IMR-90 (cell line): Measurements from ENCODE around the gene SIGLEC9. TPM values are rescaled to one million over a fixed set of nuclear protein-coding genes. Genes with fewer than 3 reads are reported as not detected.

Source experiments
- ATAC-seq: fragments of 200-7000 bp; cut with Tn5 transposase; 2 replicates; pipeline ENCODE4 v1.9.1; 2020; ENCODE audit warnings: low read depth, mild to moderate bottlenecking, moderate library complexity
- BruUV-seq: library from RNA; stranded (reverse); fragments of 400-500 nt; replicated peaks from 2 replicates; lab custom pipeline; 2021; lab: Mats Ljungman, UMichigan
- CTCF ChIA-PET: fragments of 300-600 bp; formaldehyde crosslinking; extraction: SDS; loops from one replicate; lab custom pipeline; 2021; ENCODE audit warnings: antibody characterized with exemption; lab: Yijun Ruan, JAX
- POLR2A ChIA-PET: fragments of 300-600 bp; sonication (Branson Sonifier 250); formaldehyde crosslinking; loops from one replicate; lab custom pipeline; 2022; ENCODE audit warnings: antibody characterized with exemption; ENCODE audit not compliant: unreplicated experiment; lab: Charles Lee
- DNase-seq: peaks from one replicate; pipeline ENCODE4 v3.0.0; 2013
- H2AFZ ChIP-seq: replicated peaks from 2 replicates; pipeline ENCODE3; 2013; ENCODE audit warnings: low read length, mild to moderate bottlenecking; ENCODE audit not compliant: poor library complexity
- H2AK5ac ChIP-seq: 2 replicates; pipeline ENCODE4 v1.6.1; 2013; ENCODE audit warnings: low read depth, low read length, inconsistent platforms
- H2AK9ac ChIP-seq: replicated peaks from 2 replicates; pipeline ENCODE3; 2013; ENCODE audit warnings: mild to moderate bottlenecking, low read depth, low read length, moderate library complexity; ENCODE audit not compliant: poor library complexity
- H2BK120ac ChIP-seq: 2 replicates; pipeline ENCODE4 v1.6.1; 2013; ENCODE audit warnings: low read depth, low read length, inconsistent platforms
- H2BK15ac ChIP-seq: 3 replicates; pipeline ENCODE4 v1.6.1; 2013; ENCODE audit warnings: low read depth, low read length, inconsistent platforms
- H2BK20ac ChIP-seq: 2 replicates; pipeline ENCODE4 v1.6.1; 2013; ENCODE audit warnings: low read depth, mild to moderate bottlenecking, inconsistent platforms, low read length, moderate library complexity
- H2BK5ac ChIP-seq: 2 replicates; pipeline ENCODE4 v1.6.1; 2013; ENCODE audit warnings: mild to moderate bottlenecking, low read depth, low read length, inconsistent platforms; ENCODE audit not compliant: poor library complexity, severe bottlenecking
- H3K14ac ChIP-seq: replicated peaks from 2 replicates; pipeline ENCODE4 v1.6.1; 2013; ENCODE audit warnings: low read depth, low read length, inconsistent platforms
- H3K18ac ChIP-seq: 2 replicates; pipeline ENCODE4 v1.6.1; 2013; ENCODE audit warnings: low read depth, low read length, control low read depth
- H3K23ac ChIP-seq: 2 replicates; pipeline ENCODE4 v1.6.1; 2013; ENCODE audit warnings: low read depth, low read length, inconsistent platforms
- H3K27ac ChIP-seq: 2 replicates; pipeline ENCODE4 v1.5.1; 2013; ENCODE audit warnings: mild to moderate bottlenecking, control low read depth, low read length; ENCODE audit not compliant: insufficient read depth
- H3K27me3 ChIP-seq: 2 replicates; pipeline ENCODE4 v1.6.1; 2013; ENCODE audit warnings: low read length; ENCODE audit not compliant: control insufficient read depth, insufficient read depth
- H3K36me3 ChIP-seq: 2 replicates; pipeline ENCODE4 v1.6.1; 2013; ENCODE audit warnings: low read length, mixed read lengths; ENCODE audit not compliant: control insufficient read depth, insufficient read depth
- H3K4ac ChIP-seq: 2 replicates; pipeline ENCODE4 v1.6.1; 2013; ENCODE audit warnings: low read depth, low read length, inconsistent platforms
- H3K4me1 ChIP-seq: 2 replicates; pipeline ENCODE4 v1.6.1; 2013; ENCODE audit warnings: low read length, mixed read lengths; ENCODE audit not compliant: control insufficient read depth, insufficient read depth
- H3K4me2 ChIP-seq: 2 replicates; pipeline ENCODE4 v1.6.1; 2013; ENCODE audit warnings: low read depth, mild to moderate bottlenecking, control low read depth, low read length, moderate library complexity
- H3K4me3 ChIP-seq: 2 replicates; pipeline ENCODE4 v1.5.1; 2013; ENCODE audit warnings: low read depth, mild to moderate bottlenecking, control low read depth, low read length, moderate library complexity; ENCODE audit not compliant: insufficient read depth
- H3K56ac ChIP-seq: 2 replicates; pipeline ENCODE4 v1.6.1; 2013; ENCODE audit warnings: low read length, inconsistent platforms; ENCODE audit not compliant: insufficient read depth; ENCODE audit errors: extremely low read depth
- H3K79me1 ChIP-seq, 2 experiments: 2 replicates each; pipeline ENCODE4 v1.6.1; 2013; ENCODE audit warnings: low read length in 2 of 2, inconsistent platforms in 1 of 2, low read depth in 1 of 2
- H3K9ac ChIP-seq: 2 replicates; pipeline ENCODE4 v1.6.1; 2013; ENCODE audit warnings: low read depth, low read length, control low read depth
- H3K9me1 ChIP-seq: 2 replicates; pipeline ENCODE4 v1.6.1; 2013; ENCODE audit warnings: low read length, inconsistent platforms; ENCODE audit not compliant: insufficient read depth
- H3K9me3 ChIP-seq: 2 replicates; pipeline ENCODE4 v1.6.1; 2013; ENCODE audit warnings: low read length; ENCODE audit not compliant: control insufficient read depth, insufficient read depth
- H4K20me1 ChIP-seq: 2 replicates; pipeline ENCODE4 v1.6.1; 2013; ENCODE audit warnings: low read length, inconsistent platforms; ENCODE audit not compliant: insufficient read depth
- H4K5ac ChIP-seq: 2 replicates; pipeline ENCODE4 v1.6.1; 2013; ENCODE audit warnings: mild to moderate bottlenecking, low read depth, low read length, control low read depth
- H4K8ac ChIP-seq, 2 experiments: 2 replicates each; pipeline ENCODE4 v1.6.1; 2013; ENCODE audit warnings: low read depth in 2 of 2, low read length in 2 of 2, control low read depth in 1 of 2, inconsistent platforms in 1 of 2
- H4K91ac ChIP-seq: 2 replicates; pipeline ENCODE4 v1.6.1; 2013; ENCODE audit warnings: low read depth, low read length, inconsistent platforms; ENCODE audit not compliant: insufficient read depth
- BHLHE40 ChIP-seq: fragments of 150-350 bp; IDR thresholded peaks from 2 replicates; pipeline ENCODE4 v1.6.1; 2016; ENCODE audit warnings: mild to moderate bottlenecking, low read depth, low read length
- CEBPB ChIP-seq: IDR thresholded peaks from 2 replicates; pipeline ENCODE4 v1.6.1; 2012; ENCODE audit warnings: low read depth, low read length, improper control_type of control experiment
- CHD1 ChIP-seq: IDR thresholded peaks from 2 replicates; pipeline ENCODE4 v1.6.1; 2012; ENCODE audit warnings: low read depth, low read length, improper control_type of control experiment
- FOS ChIP-seq: fragments of 150-350 bp; IDR thresholded peaks from 2 replicates; pipeline ENCODE4 v1.6.1; 2016; ENCODE audit warnings: low read depth, low read length
- MAFK ChIP-seq: IDR thresholded peaks from 2 replicates; pipeline ENCODE4 v1.6.1; 2012; ENCODE audit warnings: low read depth, low read length, improper control_type of control experiment
- MAZ ChIP-seq: IDR thresholded peaks from 2 replicates; pipeline ENCODE4 v1.6.1; 2012; ENCODE audit warnings: low read depth, mild to moderate bottlenecking, low read length, improper control_type of control experiment, moderate library complexity, borderline replicate concordance
- MXI1 ChIP-seq: IDR thresholded peaks from 2 replicates; pipeline ENCODE4 v1.6.1; 2012; ENCODE audit warnings: low read depth, mild to moderate bottlenecking, low read length, moderate library complexity, borderline replicate concordance
- NFE2L2 ChIP-seq: fragments of 150-350 bp; IDR thresholded peaks from 2 replicates; pipeline ENCODE4 v1.6.1; 2016; ENCODE audit warnings: low read depth, mild to moderate bottlenecking, low read length
- POLR2A ChIP-seq: IDR thresholded peaks from 2 replicates; pipeline ENCODE4 v1.6.1; 2012; ENCODE audit warnings: mild to moderate bottlenecking, low read depth, low read length
- RAD21 ChIP-seq: IDR thresholded peaks from 2 replicates; pipeline ENCODE4 v1.6.1; 2012; ENCODE audit warnings: low read length, improper control_type of control experiment
- RFX5 ChIP-seq: IDR thresholded peaks from 2 replicates; pipeline ENCODE4 v1.8.0; 2012; ENCODE audit warnings: low read depth, mild to moderate bottlenecking, low read length, moderate library complexity
- SMC3 ChIP-seq: fragments of 150-350 bp; IDR thresholded peaks from 2 replicates; pipeline ENCODE4 v1.6.1; 2016; ENCODE audit warnings: low read depth, mild to moderate bottlenecking, antibody characterized with exemption, low read length, moderate library complexity
- WGBS, 2 experiments: methylation state at CpG; one replicate each; pipeline versions ENCODE4 v1.1.5 to v1.1.7; 2013; ENCODE audit warnings: missing lambda C conversion rate in 2 of 2; ENCODE audit not compliant: insufficient read length in 1 of 2; ENCODE audit errors: extremely low coverage in 2 of 2; 5-methylcytosine and 5-hydroxymethylcytosine counted together
- dilution Hi-C: fragments of 300-500 bp; cut with HindIII; formaldehyde crosslinking; loops from one replicate; pipeline ENCODE4 v1.14.3; 2018; ENCODE audit warnings: low sequenced_read_pairs; ENCODE audit not compliant: unreplicated experiment
- in situ Hi-C: fragments of 300-500 bp; cut with MboI; formaldehyde crosslinking; loops from 3 replicates; pipeline ENCODE4 v1.14.3; 2019; ENCODE audit warnings: low sequenced_read_pairs, inconsistent platforms, mixed read lengths
- intact Hi-C: fragments of 100-400 bp; cut with micrococcal nuclease; formaldehyde crosslinking; loops from 2 replicates; pipeline ENCODE4 v1.10.0; 2022
- polyA plus RNA-seq, 3 experiments: library from polyadenylated mRNA; depleted of rRNA; stranded (reverse); fragments of >200 nt; gene quantifications; 2 replicates each; pipeline ENCODE4 v1.2.3, GENCODE V29; 2012; ENCODE audit warnings: low replicate concordance in 1 of 3
- total RNA-seq: library from RNA; depleted of rRNA; stranded (reverse); fragments of >200 nt; gene quantifications from 2 replicates; pipeline ENCODE4 v1.2.3, GENCODE V29; 2012
- TF ChIP-seq, protein P1 (sequence below): fragments of 150-350 bp; IDR thresholded peaks from 2 replicates; pipeline ENCODE4 v1.6.1; 2017; ENCODE audit warnings: mild to moderate bottlenecking, antibody characterized with exemption, low read length, low read depth
- TF ChIP-seq, protein P2 (sequence below): fragments of 150-350 bp; IDR thresholded peaks from 2 replicates; pipeline ENCODE4 v1.6.1; 2016; ENCODE audit warnings: low read depth, mild to moderate bottlenecking, low read length, moderate library complexity, borderline replicate concordance
- TF ChIP-seq, protein P3 (sequence below): conservative IDR thresholded peaks from 2 replicates; pipeline ENCODE4 v1.5.1; 2012; ENCODE audit warnings: mild to moderate bottlenecking, low read depth, low read length, improper control_type of control experiment

Gene SIGLEC9
- total and polyA plus RNA-seq, 2 of the 4 experiments (the other 2 are of a cell fraction): 0.03 TPM; not detected in 1

DNA sequence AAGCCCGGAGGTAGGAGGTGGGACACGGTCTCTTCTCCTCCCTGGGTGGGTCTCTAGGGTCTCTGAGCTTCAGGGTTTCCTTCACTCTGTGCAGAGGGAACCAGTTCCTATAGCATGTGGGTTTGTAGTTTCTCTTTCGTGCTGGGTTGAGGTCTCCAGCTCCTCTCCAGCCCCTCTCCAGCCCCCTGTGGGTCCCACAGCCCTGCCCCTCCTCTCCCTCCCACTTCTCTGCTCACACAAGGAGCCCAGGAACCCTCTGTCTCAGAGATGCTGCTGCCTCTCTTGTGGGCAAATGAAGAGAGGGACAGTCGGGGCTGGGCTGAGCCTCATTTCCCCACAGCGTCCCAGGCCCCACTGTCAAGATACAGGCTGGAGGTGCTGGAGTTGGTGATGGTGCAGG lies 18.8 kb downstream of the SIGLEC9 start:
- Histone ChIP-seq H3K36me3 (no peaks in the 10 kb centered on the region), H3K56ac (no peak overlapping the region), H4K20me1 (no peaks in the 10 kb centered on the region), H3K9ac (no peak overlapping the region), H3K4me1 (no peaks in the 10 kb centered on the region), H3K23ac (no peak overlapping the region), H3K14ac (no peak overlapping the region), H2BK15ac (no peak overlapping the region), H3K79me1 (no peaks in the 10 kb centered on the region), H4K5ac (no peak overlapping the region), H3K27me3 (peaks cover 7% of the 10 kb centered on the region), H4K8ac (no peak overlapping the region), H2AFZ (no peak overlapping the region), H3K9me1 (no peaks in the 10 kb centered on the region), H4K91ac (no peak overlapping the region), H2BK20ac (no peak overlapping the region), H3K9me3 (no peaks in the 10 kb centered on the region), H3K4me2 (no peak overlapping the region), H3K27ac (no peak overlapping the region), H2BK120ac (no peak overlapping the region), H3K18ac (no peak overlapping the region), H2BK5ac (no peak overlapping the region), H3K4me3 (no peak overlapping the region), H3K4ac (no peak overlapping the region), H2AK5ac (no peak overlapping the region), H2AK9ac (no peak overlapping the region)
- dilution Hi-C loops (no loop called here), intact Hi-C loops (no loop called here), in situ Hi-C loops (no loop called here)
- TF ChIP-seq, protein P1, sequence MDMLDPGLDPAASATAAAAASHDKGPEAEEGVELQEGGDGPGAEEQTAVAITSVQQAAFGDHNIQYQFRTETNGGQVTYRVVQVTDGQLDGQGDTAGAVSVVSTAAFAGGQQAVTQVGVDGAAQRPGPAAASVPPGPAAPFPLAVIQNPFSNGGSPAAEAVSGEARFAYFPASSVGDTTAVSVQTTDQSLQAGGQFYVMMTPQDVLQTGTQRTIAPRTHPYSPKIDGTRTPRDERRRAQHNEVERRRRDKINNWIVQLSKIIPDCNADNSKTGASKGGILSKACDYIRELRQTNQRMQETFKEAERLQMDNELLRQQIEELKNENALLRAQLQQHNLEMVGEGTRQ: no peak
- TF ChIP-seq, protein P2, sequence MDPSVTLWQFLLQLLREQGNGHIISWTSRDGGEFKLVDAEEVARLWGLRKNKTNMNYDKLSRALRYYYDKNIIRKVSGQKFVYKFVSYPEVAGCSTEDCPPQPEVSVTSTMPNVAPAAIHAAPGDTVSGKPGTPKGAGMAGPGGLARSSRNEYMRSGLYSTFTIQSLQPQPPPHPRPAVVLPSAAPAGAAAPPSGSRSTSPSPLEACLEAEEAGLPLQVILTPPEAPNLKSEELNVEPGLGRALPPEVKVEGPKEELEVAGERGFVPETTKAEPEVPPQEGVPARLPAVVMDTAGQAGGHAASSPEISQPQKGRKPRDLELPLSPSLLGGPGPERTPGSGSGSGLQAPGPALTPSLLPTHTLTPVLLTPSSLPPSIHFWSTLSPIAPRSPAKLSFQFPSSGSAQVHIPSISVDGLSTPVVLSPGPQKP: no peak
- TF ChIP-seq NFE2L2: no peak
- TF ChIP-seq CHD1: no peak
- no peak for TF ChIP-seq POLR2A
- no peak for TF ChIP-seq BHLHE40
- TF ChIP-seq, protein P3, sequence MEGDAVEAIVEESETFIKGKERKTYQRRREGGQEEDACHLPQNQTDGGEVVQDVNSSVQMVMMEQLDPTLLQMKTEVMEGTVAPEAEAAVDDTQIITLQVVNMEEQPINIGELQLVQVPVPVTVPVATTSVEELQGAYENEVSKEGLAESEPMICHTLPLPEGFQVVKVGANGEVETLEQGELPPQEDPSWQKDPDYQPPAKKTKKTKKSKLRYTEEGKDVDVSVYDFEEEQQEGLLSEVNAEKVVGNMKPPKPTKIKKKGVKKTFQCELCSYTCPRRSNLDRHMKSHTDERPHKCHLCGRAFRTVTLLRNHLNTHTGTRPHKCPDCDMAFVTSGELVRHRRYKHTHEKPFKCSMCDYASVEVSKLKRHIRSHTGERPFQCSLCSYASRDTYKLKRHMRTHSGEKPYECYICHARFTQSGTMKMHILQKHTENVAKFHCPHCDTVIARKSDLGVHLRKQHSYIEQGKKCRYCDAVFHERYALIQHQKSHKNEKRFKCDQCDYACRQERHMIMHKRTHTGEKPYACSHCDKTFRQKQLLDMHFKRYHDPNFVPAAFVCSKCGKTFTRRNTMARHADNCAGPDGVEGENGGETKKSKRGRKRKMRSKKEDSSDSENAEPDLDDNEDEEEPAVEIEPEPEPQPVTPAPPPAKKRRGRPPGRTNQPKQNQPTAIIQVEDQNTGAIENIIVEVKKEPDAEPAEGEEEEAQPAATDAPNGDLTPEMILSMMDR: no peak
- TF ChIP-seq SMC3: no peak
- TF ChIP-seq FOS: no peak
- no peak for TF ChIP-seq RAD21
- TF ChIP-seq MXI1: no peak
- TF ChIP-seq CEBPB: no peak
- no peak for TF ChIP-seq MAFK
- no peak for TF ChIP-seq MAZ
- TF ChIP-seq RFX5: no peak
- DNase-seq (no peak), ATAC-seq (no peak)
- ChIA-PET POLR2A (no interaction called here), CTCF (no interaction called here)
- BruUV-seq: no TSS peak
- no CpG with 5 or more reads among the region's 5 CpGs for WGBS, 2 experiments
